HG02623 (cell line): ENCODE results near the gene RFX3.

Experiments
- ATAC-seq: cut with Tn5 transposase; IDR thresholded peaks from one replicate; pipeline ENCODE4 v1.9.1; 2021; ENCODE audit warnings: moderate library complexity; ENCODE audit not compliant: unreplicated experiment

RFX3 gene

DNA sequence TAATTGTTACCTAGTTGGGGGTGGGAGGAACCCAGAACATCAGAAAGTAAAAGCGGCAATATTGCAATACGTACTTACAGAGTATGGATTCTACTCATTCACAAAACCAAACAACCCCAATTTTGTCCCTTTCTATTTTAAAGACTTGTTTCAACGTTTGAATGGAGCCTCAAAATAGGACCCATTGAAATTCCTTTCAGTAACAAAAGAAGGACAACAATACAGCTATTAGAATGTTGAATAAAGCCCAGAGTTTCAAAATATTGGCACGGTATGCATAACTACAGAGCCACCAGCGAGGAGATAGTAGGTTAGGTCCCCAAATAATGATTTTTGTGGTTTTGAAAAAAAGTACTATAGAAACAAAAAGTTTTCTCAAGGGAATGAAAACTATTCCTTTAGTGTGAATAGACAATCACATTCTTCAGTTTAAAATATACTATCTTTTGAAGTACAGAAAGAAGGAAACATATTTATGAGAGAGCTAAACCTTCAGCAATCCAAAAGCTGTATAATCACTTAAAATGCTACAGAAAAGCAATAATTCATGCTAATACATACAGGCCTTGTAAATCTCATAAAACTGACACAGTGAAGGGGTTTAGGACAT is 235.5 kb downstream of the RFX3 start:
- ATAC-seq = no peak

DNA sequence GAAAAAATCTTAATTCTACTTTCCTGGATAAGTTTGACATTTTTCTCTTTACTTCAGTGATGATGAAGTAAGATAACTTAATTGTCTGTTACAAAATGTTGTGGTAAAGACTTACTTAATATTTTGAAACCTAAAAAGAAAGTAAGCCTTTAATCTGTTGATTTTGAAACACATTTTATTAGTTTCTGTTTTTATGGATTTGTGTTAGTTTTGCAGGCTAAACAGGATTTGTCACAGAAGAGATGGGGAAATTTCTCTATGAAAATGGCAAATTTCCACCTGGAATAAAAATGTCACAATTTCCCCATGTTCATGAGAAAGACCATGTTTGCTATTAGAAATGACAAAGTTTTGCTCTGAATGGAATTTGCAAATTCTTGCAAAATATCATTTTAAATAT is 237.1 kb downstream of the RFX3 start:
- ATAC-seq = no peak

DNA sequence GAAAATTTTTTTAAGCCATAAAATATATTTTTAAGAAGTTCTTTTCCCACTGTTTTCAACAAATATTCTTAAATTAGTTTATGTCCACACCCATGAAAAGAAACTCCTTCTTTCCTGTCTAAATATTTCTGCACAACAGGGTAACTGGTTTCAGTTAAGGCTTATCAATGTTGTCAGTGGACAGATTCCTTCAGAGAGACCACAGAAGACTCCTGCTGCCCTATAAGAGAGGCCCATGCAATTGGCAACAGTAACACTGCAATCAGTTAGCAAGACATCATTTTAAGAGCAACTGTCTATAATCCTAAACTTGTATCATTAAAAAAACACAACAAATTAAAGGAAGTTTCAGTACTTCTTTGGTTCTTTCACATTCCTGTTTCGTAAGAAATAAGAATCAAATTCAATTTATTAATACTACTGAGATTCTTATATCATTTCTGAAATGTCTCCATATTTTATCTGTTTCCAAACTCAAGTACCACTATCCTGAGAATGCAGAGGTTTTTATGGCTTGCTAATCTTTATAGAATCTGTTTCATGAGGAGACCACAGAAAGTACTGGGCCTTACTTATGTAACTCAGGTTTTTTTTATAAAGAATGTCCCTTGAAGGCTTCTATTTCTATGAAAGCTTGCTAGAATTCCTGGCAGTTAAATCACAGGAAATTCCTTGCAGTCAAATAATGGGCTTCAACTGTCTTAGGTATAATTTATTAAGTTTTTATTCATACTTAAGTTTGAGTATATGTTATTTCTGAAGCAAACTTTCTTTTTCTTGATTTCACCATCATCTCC is 240.2 kb downstream of the RFX3 start:
- no peak for ATAC-seq

DNA sequence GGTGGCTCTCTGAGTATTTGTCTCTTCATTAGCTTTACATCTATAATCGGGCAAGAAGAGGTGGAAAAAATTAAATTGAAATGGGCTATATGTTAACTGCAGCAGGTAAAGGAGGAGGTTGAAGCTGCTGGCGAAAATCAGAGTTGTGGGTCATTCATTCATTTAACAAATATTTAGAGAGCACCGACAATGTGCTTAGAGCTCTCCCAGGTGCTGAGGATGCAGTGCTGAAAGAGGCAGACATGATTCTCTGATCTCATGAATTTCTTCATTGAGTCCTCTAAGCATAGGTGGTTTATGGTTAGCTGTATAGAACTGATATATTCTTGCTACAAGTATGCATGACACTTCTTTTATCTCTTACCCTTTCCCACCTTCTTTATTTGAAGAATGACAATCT is 243.4 kb downstream of the RFX3 start:
- no peak for ATAC-seq

DNA sequence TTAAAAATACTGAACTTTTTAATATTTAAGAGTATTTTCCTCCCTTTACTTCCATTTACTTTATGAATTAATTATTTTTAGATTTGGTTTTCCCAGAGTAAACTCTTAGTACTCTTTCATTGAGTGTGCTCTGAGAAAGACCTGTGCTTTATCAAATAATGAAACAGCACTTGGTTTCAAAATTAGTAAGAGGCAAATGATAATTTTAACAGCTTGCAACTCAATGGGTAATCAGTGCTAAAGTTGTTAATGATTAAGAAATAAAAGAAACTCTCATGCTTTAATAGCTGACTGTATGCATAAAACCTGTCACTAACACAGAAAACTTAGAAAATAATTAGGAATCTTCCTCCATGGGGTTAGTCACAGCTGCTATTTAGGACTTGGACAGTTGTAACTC is 244.4 kb downstream of the RFX3 start:
- ATAC-seq = peak; percentile 81

DNA sequence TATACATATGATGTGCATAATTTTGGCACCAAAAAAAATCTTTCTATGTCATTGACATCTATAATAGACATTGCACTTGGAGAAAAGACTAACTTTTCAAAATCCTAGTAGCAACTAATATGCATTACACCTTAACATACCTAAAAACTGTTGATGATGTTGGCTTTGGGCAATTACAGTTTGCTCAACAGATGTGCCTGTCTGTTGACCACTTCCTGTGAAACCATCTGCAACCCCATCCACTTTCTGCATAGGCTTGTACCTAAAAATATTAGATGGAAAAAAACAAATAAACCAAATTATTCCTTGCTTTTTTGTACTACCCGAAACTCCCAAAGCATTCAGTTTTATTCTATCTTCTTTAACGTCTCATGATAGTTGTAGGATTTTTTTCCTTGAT is 248.6 kb downstream of the RFX3 start:
- ATAC-seq = peak; percentile 47

DNA sequence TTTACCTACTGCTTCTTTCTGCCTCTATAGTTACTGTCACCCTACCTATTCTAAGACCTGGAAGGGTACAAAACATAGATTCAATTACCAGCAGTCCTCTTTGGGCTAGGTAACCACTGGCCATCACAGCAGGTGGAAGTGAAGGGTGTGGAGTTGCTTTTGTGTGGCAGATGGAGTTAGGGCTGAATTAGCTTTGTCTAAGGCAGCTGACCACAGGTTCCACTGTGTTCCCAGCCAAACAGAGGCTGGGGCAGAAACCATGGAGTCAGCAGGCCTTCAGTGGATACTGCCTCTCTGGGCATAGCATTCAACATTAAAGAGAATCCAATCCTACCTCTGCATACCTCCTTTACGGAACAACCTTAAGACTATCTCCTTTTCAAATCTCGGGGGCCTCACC is 254.2 kb downstream of the RFX3 start:
- ATAC-seq = no peak

DNA sequence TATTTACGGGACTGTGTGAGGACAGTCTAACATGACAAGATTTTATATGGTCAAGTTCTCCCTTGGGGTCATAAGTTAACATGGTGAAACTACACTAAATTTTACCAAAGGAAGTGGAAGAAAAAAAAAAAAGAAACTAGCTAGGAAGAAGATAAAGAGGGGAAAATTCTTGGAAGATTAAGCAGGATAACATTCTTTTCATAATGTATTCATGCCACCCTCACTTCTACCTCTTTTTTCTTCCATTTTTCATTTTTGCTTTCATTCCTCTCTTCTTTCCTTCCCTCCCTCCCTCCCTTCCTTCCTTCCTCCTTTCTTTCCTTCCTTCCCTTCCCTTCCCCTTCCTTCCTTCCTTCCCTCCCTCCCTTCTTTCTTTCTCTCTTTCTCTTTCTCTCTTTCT is 254.6 kb downstream of the RFX3 start:
- ATAC-seq = no peak

DNA sequence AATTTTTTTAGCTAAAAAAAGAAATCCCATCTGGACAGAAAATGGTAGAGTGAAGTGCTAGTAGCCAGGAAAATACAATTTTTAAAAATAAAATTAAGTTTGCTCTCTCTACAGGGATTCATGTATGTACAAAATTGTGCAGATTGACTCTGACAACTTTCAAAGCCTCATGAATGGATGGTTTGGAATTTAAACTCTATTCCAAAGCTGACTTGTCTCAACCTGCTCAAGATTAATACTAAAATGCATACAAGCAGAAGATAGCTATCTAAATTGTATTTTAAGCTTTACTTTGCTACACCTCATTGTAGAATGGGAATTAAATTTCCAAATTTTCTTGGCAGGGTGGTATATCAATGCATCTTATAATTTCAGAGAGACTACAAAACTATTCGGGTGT is 257.6 kb downstream of the RFX3 start:
- ATAC-seq = no peak

DNA sequence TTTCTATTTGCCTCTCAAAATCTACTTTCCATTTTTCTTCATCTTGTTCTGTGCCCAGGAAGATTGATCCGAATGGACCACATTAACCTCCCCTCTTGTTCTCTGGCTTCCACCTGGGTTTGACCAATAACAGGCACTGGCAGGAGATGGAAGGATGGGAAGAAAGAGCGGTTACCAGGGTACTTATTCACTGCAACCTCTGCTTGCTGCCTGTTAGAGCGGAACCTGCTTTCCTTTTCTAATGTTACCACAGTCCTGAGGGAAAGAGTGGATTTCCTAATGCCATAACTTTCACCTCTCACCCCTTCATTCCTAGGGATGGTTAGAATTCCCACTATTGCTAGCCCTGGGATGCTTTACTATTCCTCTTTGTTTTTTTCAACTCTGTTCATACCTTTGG is 262.1 kb downstream of the RFX3 start:
- ATAC-seq = no peak

DNA sequence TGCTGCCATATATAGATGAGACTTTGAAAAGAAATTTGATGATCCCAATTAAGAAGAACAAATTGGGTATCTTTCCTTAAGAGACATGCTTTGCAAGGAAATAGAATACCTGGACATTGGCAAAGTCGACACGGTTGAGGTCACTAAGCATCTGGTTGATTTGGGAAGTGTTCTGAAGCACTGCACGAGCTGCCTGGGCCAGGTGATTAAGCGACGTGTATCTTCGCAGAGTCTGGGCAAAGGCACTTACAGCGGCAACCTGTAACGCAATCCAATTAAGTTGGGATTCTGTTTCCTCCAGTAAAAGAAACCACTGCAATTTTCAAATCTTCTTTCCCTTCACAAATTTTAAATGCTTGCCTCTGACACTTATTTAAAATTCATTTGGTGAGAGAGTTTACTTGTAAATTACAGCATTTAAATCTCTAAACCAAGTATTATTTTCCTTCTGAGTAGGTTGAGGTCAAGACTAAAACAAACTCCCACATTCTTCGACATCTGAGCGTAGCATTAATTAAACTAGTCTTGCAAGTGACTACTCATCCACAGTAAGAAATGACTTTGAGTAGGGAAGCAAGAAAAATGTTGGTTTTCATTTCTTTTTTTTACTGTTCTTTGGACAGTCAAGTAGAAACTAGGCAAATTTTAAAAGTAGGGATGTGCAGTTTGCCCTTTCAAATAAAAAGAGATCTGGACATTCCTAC is 262.8 kb downstream of the RFX3 start:
- ATAC-seq = no peak

DNA sequence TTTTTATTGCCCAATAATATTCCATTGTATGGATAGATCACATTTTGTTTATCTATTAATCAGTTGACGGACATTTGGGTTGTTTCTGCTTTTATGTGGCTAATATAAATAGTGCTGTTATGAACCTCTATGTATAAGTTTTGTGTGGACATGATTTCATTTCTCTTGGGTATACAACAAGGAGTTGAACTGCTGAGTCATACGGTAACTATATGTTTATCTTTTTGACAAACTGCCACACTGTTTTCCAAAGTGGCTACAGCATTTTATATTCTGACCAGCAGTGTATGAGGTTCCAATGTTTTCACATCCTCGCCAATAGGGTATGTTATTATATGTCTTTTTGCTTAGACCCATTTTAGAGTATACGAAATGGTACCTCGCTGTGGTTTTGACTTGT is 264.3 kb downstream of the RFX3 start:
- no peak for ATAC-seq

DNA sequence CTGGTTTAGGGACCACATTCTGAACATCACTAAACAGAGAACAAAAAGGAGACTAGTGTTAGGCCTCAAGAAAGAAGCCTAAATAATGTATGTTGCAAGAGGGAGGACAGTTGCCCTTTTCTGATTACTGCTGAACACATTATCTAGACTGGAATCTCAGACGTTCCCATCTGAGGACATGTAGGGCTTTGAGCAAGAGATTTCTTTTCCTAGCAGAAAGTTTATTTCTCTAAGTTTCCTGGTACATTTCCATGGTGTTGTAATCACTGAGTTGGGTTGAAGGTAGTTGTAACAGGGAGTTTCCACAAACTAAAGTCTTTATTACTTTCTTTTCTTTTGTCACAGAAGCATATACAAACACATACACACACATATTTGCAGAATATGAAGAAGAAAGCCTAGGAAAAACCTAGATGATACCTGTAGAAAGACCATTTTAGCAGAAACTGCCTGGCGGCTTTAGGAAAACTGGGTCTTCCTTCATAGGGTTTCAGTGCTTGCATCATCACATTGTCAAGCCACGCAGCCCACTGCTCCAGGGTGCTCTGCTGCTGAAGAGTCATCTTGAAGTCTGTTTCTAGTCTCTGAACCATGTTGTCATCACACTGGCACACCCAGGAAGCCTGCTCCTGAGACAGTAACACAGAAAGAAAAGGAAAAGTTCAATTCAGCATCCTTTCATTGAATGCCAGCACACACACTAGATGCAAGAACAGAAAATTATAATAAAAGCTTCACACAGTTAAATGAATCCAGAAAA is 269.1 kb downstream of the RFX3 start:
- ATAC-seq = no peak

DNA sequence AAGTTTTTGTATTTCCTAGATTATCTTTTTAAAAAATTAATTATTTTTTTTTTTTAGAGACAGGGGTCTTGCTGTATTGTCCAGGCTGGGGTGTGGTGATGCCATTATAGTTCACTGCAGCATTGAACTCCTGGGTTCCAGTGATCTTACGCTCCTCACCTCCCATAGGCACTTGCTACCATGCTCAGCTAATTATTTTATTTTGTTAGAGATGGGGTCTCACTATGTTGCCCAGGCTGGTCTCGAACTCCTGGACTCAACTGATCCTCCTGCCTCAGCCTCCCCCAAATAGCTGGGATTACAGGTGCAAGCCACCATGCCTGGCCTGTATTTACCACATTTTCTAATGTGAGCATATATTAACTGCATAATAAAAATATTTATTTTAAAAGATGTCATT is 274.5 kb downstream of the RFX3 start:
- ATAC-seq = no peak

DNA sequence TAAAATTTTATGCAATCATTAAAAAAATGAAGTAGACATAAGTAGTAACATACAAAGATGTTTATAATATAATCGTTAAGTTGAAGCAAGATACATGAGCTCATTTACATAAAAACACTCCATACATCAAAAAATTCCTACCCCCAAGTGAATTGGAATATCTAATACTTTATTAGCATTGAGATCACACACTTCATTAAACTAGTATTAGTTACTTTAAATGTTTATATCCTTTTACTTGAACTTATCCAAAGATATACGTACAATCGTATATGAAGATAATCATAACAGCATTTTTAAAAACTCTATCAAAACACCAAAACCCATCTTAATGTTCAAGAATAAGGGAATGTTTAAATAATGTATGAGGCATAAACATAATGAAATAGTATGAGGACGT is 275.1 kb downstream of the RFX3 start:
- no peak for ATAC-seq

DNA sequence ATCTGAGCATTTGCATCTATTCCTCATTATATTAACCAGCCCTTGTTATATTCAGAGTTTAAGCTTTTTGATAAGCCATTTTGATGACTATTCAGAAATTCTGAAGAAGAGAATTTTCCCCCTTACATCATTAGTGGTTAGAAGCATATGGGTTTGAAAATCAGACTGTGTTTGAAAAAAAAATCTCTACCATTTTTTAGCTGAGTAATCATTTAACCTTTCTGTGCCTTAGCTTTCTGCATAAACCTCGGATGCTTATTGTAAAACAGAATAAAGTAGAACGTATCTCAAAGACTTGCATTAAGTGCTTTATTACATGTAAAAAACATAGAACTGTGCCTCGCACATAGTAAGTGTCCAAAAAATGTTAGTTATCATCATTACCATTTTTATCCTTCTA is 278.6 kb downstream of the RFX3 start:
- ATAC-seq = no peak

DNA sequence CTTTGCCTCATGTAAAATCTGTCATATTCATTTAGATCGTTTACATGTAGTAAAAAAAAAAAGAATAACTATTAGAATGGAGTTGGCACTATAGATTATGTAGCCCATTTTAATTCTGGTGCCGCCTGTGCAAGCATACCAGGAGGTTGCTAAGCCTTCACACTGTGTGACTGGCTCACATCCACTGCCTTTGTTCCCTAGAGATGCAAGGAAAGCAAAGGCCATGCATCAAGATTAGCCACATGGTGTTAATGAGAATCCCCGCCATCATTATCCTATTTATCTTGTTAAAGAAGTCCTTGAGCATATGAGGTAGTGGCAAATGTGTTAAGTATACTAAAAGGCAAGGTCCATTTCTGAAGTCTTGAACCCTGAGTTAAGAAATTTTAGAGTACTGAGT is 279.6 kb downstream of the RFX3 start:
- ATAC-seq = no peak

DNA sequence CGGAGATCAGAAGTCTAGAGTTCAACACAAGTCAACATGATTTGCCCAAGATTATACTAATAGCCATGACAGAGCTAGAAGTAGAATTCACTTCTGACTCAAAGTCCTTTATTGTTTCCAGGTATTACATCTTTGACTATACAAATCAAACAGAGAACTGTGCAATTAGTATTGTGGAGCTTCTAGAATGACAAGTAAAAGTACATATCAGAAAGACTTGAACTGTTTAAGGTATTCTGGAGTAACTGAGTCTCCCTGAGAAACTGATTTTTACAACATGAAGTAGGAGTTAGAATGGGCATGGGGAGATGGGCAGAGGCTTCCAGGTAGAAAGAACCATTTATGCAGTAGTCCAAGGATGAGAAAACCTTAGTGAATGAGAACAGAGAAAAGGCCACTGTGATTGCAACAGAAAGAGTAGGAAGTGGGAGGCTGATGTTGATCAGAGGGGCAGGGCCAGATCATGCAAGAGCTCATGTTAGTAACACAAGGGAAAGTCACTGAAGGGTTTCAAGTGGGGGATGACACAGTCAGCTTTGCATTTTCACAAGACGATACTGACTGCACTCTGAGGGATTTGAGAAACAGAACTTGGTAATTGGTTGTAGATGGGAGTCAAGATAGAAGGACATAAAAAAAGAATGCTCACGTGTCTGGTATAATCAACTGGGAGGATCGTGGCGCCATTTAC is 280.7 kb downstream of the RFX3 start:
- ATAC-seq = peak; percentile 74

DNA sequence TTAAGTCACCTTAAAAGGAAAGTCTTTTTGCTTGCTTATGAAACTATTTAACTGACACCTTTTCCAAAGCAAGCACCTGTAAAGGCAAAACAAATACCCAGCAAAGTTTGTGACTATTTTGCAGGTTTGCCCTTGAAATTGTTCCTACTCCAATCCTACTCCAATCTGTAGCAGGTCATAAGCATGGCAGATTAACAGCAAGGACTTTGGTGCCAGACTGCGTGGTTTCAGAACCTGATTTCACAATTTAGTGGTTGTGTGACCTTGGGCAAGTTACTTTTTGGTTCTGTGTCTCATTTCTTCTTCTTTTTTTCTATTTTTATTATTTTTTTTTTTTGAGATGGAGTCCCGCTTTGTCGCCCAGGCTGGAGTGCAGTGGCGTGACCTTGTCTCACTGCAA is 282.1 kb downstream of the RFX3 start:
- ATAC-seq = no peak

DNA sequence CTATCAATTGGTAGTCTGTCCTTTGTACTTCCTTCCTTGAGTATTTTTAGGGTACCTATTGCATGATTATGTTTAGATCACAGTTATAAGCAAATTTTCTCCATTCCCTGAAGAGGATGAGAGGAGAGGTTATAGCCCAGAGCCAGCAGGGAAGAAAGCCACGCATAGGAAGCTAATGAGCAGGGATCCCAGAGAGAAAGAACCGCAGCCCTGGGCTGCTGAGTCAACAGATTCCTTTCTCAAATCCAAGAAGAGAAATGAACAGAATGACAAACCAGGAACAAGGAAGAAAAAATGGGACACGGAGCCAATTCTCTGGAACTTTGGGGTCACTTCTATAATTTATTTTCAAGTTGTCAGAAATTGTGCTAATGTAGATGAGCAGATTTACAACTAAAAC is 284.5 kb downstream of the RFX3 start:
- ATAC-seq = no peak
